SK-N-SH (cell line): ENCODE measurements around the gene UNC5CL. TPM values are rescaled to one million over a fixed set of nuclear protein-coding genes. Genes with fewer than 3 reads are reported as not detected.

ENCODE experiments used
- CTCF ChIA-PET: fragments of 300-600, 350-600 bp; formaldehyde crosslinking; extraction: SDS; loops from one replicate; lab custom pipeline; 2021; lab: Yijun Ruan, JAX
- POLR2A ChIA-PET: fragments of 350-600 bp; sonication (Branson Sonifier 250); formaldehyde crosslinking; extraction: SDS; loops from one replicate; lab custom pipeline; 2020; ENCODE audit warnings: antibody characterized with exemption, inconsistent platforms; lab: Yijun Ruan, JAX
- DNase-seq: peaks from one replicate; pipeline ENCODE4 v3.0.0; 2012
- H2AFZ ChIP-seq: fragments of 200-600 bp; sonication (generic); 2 replicates; pipeline ENCODE4 v1.8.1; 2016; ENCODE audit warnings: antibody characterized with exemption, mild to moderate bottlenecking, low read depth
- H3F3A ChIP-seq: fragments of 200-600 bp; sonication (generic); replicated peaks from 2 replicates; pipeline ENCODE3; 2016; ENCODE audit warnings: antibody characterized with exemption, mild to moderate bottlenecking; ENCODE audit not compliant: insufficient read depth
- H3K27ac ChIP-seq, 2 experiments: fragments of 200-500 bp in 1 of 2; fragments of 200-600 bp in 1 of 2; sonication (Bioruptor generic) in 1 of 2; sonication (generic), shearing (Covaris generic) in 1 of 2; 2 replicates each; pipeline versions ENCODE4 v1.5.1 to v1.6.1; 2014 to 2016; ENCODE audit warnings: low read depth in 2 of 2, inconsistent platforms in 1 of 2, low read length in 1 of 2, mild to moderate bottlenecking in 1 of 2, mixed read lengths in 1 of 2
- H3K27me3 ChIP-seq: fragments of 200-600 bp; sonication (generic), shearing (Covaris generic); 2 replicates; pipeline ENCODE4 v1.6.1; 2016; ENCODE audit warnings: mixed run types; ENCODE audit not compliant: insufficient read depth
- H3K36me3 ChIP-seq, 2 experiments: fragments of 200-500 bp in 1 of 2; fragments of 200-600 bp in 1 of 2; sonication (Bioruptor generic) in 1 of 2; sonication (generic) in 1 of 2; replicated peaks in 1 of 2; 2 replicates each; pipeline versions ENCODE3 to v1.5.1; 2014 to 2016; ENCODE audit warnings: low read length in 1 of 2, mild to moderate bottlenecking in 1 of 2; ENCODE audit not compliant: insufficient read depth in 2 of 2, control insufficient read depth in 1 of 2
- H3K4me1 ChIP-seq, 2 experiments: fragments of 200-500 bp in 1 of 2; fragments of 200-600 bp in 1 of 2; sonication (Bioruptor generic) in 1 of 2; sonication (generic), shearing (Covaris generic) in 1 of 2; 2 replicates each; pipeline versions ENCODE4 v1.5.1 to v1.6.1; 2014 to 2016; ENCODE audit warnings: low read depth in 1 of 2, low read length in 1 of 2, mixed run types in 1 of 2; ENCODE audit not compliant: insufficient read depth in 2 of 2, control insufficient read depth in 1 of 2
- H3K4me2 ChIP-seq: fragments of 200-600 bp; sonication (generic), shearing (Covaris generic); 2 replicates; pipeline ENCODE4 v1.6.1; 2017; ENCODE audit warnings: mixed run types
- H3K4me3 ChIP-seq, 2 experiments: fragments of 200-500 bp in 1 of 2; fragments of 200-600 bp in 1 of 2; sonication (Bioruptor generic) in 1 of 2; sonication (generic), shearing (Covaris generic) in 1 of 2; 2 replicates each; pipeline versions ENCODE4 v1.5.1 to v1.8.1; 2014 to 2016; ENCODE audit warnings: low read depth in 2 of 2, inconsistent platforms in 1 of 2, low read length in 1 of 2, mild to moderate bottlenecking in 1 of 2, mixed read lengths in 1 of 2, moderate library complexity in 1 of 2
- H3K79me2 ChIP-seq: fragments of 200-600 bp; sonication (generic); 2 replicates; pipeline ENCODE4 v1.8.1; 2017; ENCODE audit warnings: mild to moderate bottlenecking; ENCODE audit not compliant: insufficient read depth
- H3K9ac ChIP-seq: fragments of 200-600 bp; sonication (generic); 2 replicates; pipeline ENCODE4 v1.6.1; 2017; ENCODE audit warnings: mixed run types
- H3K9me2 ChIP-seq: fragments of 200-600 bp; sonication (generic); 2 replicates; pipeline ENCODE4 v1.6.1; 2017; ENCODE audit warnings: mixed run types
- H3K9me3 ChIP-seq: fragments of 200-600 bp; sonication (generic); 2 replicates; pipeline ENCODE4 v1.6.1; 2017; ENCODE audit warnings: mixed run types, mild to moderate bottlenecking, moderate library complexity
- H4K20me1 ChIP-seq: fragments of 200-600 bp; sonication (generic); 2 replicates; pipeline ENCODE4 v1.6.1; 2017; ENCODE audit warnings: mild to moderate bottlenecking, mixed run types; ENCODE audit not compliant: insufficient read depth
- CHD2 ChIP-seq: fragments of 150-350 bp; IDR thresholded peaks from 2 replicates; pipeline ENCODE4 v1.6.1; 2018; ENCODE audit warnings: low read length; ENCODE audit not compliant: partially characterized antibody
- EP300 ChIP-seq, 2 experiments: IDR thresholded peaks; 2 replicates each; pipeline versions ENCODE4 v1.4.0 to v1.6.1; 2012; ENCODE audit warnings: borderline replicate concordance in 1 of 2, low read depth in 1 of 2, low read length in 1 of 2
- EZH2phosphoT487 ChIP-seq: fragments of 200-600 bp; sonication (generic); IDR thresholded peaks from 2 replicates; pipeline ENCODE4 v1.6.1; 2017; ENCODE audit warnings: low read depth, mixed run types, mild to moderate bottlenecking, antibody characterized with exemption, moderate library complexity, borderline replicate concordance
- FOXJ3 ChIP-seq: sonication (generic); formaldehyde crosslinking; IDR thresholded peaks from 2 replicates; pipeline ENCODE4 v1.5.1; 2020; ENCODE audit warnings: mild to moderate bottlenecking, missing genetic modification reagents
- FOXM1 ChIP-seq: IDR thresholded peaks from 2 replicates; pipeline ENCODE4 v1.4.0; 2012; ENCODE audit warnings: low read depth, mild to moderate bottlenecking
- GATA2 ChIP-seq: sonication (generic); formaldehyde crosslinking; IDR thresholded peaks from 2 replicates; pipeline ENCODE4 v1.5.0; 2020; ENCODE audit warnings: mild to moderate bottlenecking, missing genetic modification reagents
- MEF2A ChIP-seq: IDR thresholded peaks from 2 replicates; pipeline ENCODE4 v1.4.0; 2012; ENCODE audit warnings: low read depth, borderline replicate concordance
- MXI1 ChIP-seq: IDR thresholded peaks from 2 replicates; pipeline ENCODE4 v1.6.1; 2012; ENCODE audit warnings: mild to moderate bottlenecking, low read depth, low read length, improper control_type of control experiment
- NFIC ChIP-seq: IDR thresholded peaks from 2 replicates; pipeline ENCODE4 v1.4.0; 2012; ENCODE audit warnings: borderline replicate concordance
- POLR2AphosphoS5 ChIP-seq: IDR thresholded peaks from 2 replicates; pipeline ENCODE4 v1.6.1; 2012; ENCODE audit warnings: low read depth, low read length
- RCOR1 ChIP-seq: fragments of 150-350 bp; IDR thresholded peaks from 2 replicates; pipeline ENCODE4 v1.6.1; 2017; ENCODE audit warnings: antibody characterized with exemption, low read length
- RXRA ChIP-seq: IDR thresholded peaks from 2 replicates; pipeline ENCODE4 v1.4.0; 2012; ENCODE audit warnings: low read depth, mild to moderate bottlenecking, borderline replicate concordance
- SMC3 ChIP-seq: IDR thresholded peaks from 2 replicates; pipeline ENCODE4 v1.6.1; 2012; ENCODE audit warnings: low read depth, low read length, improper control_type of control experiment
- TAF1 ChIP-seq: IDR thresholded peaks from 2 replicates; pipeline ENCODE4 v1.6.1; 2012; ENCODE audit warnings: low read depth, mild to moderate bottlenecking, low read length, moderate library complexity, borderline replicate concordance
- TCF12 ChIP-seq: IDR thresholded peaks from 2 replicates; pipeline ENCODE4 v1.4.0; 2012
- WGBS: methylation state at CpG from one replicate; pipeline ENCODE4 v1.1.6; 2017; ENCODE audit warnings: low lambda C conversion rate; 5-methylcytosine and 5-hydroxymethylcytosine counted together
- polyA plus RNA-seq, 3 experiments: library from polyadenylated mRNA; depleted of rRNA; stranded (reverse); fragments of >200 nt; gene quantifications; 2 replicates each; pipeline ENCODE4 v1.2.3, GENCODE V29; 2012
- TF ChIP-seq, protein P1 (sequence below): fragments of 150-350 bp; IDR thresholded peaks from 2 replicates; pipeline ENCODE4 v1.6.1; 2017; ENCODE audit warnings: antibody characterized with exemption, low read length, low read depth, borderline replicate concordance
- TF ChIP-seq, protein P2 (sequence below): fragments of 200-600 bp; sonication (generic); IDR thresholded peaks from 2 replicates; pipeline ENCODE4 v1.6.1; 2017; ENCODE audit warnings: antibody characterized with exemption, mild to moderate bottlenecking, moderate library complexity
- TF ChIP-seq, protein P3 (sequence below): fragments of 150-350 bp; IDR thresholded peaks from 2 replicates; pipeline ENCODE4 v1.6.1; 2016; ENCODE audit warnings: mild to moderate bottlenecking, low read depth, low read length
- TF ChIP-seq, protein P4 (sequence below): IDR thresholded peaks from 2 replicates; pipeline ENCODE4 v1.4.0; 2012; ENCODE audit warnings: low read depth, borderline replicate concordance
- TF ChIP-seq, protein P5 (sequence below): IDR thresholded peaks from 2 replicates; pipeline ENCODE4; 2012

The UNC5CL gene
- polyA plus RNA-seq, 1 of the 3 experiments (the other 2 are of a cell fraction), result 0.10 TPM

DNA sequence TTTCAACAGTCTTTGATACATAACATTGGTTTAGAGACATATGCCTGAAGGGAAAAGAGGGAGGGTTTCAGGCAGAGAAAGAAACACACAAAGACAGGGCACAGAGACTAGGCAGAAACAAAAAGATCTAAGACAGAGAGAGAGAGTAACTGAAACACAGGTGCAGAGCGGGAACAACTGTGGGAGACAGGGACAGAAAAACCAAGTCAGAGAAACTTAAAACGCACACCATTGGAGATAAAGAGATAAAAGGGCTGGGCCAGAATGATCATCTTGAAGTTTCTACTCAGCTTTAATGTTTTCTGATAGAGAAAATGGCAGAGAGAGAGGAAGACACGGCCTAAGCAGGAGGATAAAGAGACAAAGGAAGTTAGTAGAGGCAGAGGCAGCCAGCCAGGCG, 11.8 kb downstream of the UNC5CL start:
- 72% methylated on average over 4 of the region's 4 CpGs for WGBS
- no peaks in the 10 kb centered on the region for H3K79me2 ChIP-seq
- no peaks in the 10 kb centered on the region for H4K20me1 ChIP-seq
- no peak overlapping the region for H3K27ac ChIP-seq
- no peaks in the 10 kb centered on the region for H3K36me3 ChIP-seq
- H3K4me3 ChIP-seq, result no peak overlapping the region
- peaks cover 0 to 16% of the 10 kb centered on the region in 2 experiments; a peak in 2 of 4 replicates for H3K4me1 ChIP-seq
- POLR2A ChIA-PET, result no interaction called here
- CTCF ChIA-PET, result interaction anchor here (0.5 to 5.3 kb wide), 31 partner anchors 8 to 1657 kb away, joined by 3 to 50 read pairs (median 5); partner anchors contain the start of genes APOBEC2, TSPO2 and UNC5CL
- H2AFZ ChIP-seq, result peak overlapping the region; percentile 61; the same call in 1 of the 2 replicates
- no peaks in the 10 kb centered on the region for H3K9me3 ChIP-seq
- H3K9ac ChIP-seq, result no peak overlapping the region
- H3K9me2 ChIP-seq, result no peaks in the 10 kb centered on the region
- H3K27me3 ChIP-seq, result no peaks in the 10 kb centered on the region
- H3F3A ChIP-seq, result no peaks in the 10 kb centered on the region
- DNase-seq, result no peak
- H3K4me2 ChIP-seq, result no peak overlapping the region
- TF ChIP-seq, protein P1, sequence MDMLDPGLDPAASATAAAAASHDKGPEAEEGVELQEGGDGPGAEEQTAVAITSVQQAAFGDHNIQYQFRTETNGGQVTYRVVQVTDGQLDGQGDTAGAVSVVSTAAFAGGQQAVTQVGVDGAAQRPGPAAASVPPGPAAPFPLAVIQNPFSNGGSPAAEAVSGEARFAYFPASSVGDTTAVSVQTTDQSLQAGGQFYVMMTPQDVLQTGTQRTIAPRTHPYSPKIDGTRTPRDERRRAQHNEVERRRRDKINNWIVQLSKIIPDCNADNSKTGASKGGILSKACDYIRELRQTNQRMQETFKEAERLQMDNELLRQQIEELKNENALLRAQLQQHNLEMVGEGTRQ, result no peak
- TF ChIP-seq, protein P2, sequence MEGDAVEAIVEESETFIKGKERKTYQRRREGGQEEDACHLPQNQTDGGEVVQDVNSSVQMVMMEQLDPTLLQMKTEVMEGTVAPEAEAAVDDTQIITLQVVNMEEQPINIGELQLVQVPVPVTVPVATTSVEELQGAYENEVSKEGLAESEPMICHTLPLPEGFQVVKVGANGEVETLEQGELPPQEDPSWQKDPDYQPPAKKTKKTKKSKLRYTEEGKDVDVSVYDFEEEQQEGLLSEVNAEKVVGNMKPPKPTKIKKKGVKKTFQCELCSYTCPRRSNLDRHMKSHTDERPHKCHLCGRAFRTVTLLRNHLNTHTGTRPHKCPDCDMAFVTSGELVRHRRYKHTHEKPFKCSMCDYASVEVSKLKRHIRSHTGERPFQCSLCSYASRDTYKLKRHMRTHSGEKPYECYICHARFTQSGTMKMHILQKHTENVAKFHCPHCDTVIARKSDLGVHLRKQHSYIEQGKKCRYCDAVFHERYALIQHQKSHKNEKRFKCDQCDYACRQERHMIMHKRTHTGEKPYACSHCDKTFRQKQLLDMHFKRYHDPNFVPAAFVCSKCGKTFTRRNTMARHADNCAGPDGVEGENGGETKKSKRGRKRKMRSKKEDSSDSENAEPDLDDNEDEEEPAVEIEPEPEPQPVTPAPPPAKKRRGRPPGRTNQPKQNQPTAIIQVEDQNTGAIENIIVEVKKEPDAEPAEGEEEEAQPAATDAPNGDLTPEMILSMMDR, result no peak
- TF ChIP-seq TAF1, result no peak
- TF ChIP-seq POLR2AphosphoS5, result no peak
- TF ChIP-seq NFIC, result no peak
- TF ChIP-seq EZH2phosphoT487, result no peak
- no peak for TF ChIP-seq RCOR1
- TF ChIP-seq FOXM1, result no peak
- TF ChIP-seq, protein P3, sequence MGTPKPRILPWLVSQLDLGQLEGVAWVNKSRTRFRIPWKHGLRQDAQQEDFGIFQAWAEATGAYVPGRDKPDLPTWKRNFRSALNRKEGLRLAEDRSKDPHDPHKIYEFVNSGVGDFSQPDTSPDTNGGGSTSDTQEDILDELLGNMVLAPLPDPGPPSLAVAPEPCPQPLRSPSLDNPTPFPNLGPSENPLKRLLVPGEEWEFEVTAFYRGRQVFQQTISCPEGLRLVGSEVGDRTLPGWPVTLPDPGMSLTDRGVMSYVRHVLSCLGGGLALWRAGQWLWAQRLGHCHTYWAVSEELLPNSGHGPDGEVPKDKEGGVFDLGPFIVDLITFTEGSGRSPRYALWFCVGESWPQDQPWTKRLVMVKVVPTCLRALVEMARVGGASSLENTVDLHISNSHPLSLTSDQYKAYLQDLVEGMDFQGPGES, result no peak
- no peak for TF ChIP-seq MXI1
- no peak for TF ChIP-seq SMC3
- TF ChIP-seq MEF2A, result no peak
- TF ChIP-seq, protein P4, sequence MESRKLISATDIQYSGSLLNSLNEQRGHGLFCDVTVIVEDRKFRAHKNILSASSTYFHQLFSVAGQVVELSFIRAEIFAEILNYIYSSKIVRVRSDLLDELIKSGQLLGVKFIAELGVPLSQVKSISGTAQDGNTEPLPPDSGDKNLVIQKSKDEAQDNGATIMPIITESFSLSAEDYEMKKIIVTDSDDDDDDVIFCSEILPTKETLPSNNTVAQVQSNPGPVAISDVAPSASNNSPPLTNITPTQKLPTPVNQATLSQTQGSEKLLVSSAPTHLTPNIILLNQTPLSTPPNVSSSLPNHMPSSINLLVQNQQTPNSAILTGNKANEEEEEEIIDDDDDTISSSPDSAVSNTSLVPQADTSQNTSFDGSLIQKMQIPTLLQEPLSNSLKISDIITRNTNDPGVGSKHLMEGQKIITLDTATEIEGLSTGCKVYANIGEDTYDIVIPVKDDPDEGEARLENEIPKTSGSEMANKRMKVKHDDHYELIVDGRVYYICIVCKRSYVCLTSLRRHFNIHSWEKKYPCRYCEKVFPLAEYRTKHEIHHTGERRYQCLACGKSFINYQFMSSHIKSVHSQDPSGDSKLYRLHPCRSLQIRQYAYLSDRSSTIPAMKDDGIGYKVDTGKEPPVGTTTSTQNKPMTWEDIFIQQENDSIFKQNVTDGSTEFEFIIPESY, result no peak
- no peak for TF ChIP-seq TCF12
- no peak for TF ChIP-seq RXRA
- TF ChIP-seq GATA2 (CRISPR knock-in tag), result no peak
- no peak for TF ChIP-seq EP300 (IDR thresholded peaks at IDR 0.05; ENCODE audit: borderline replicate concordance in 1 of 2, low read depth in 1 of 2, low read length in 1 of 2)
- no peak for TF ChIP-seq CHD2
- TF ChIP-seq, protein P5, sequence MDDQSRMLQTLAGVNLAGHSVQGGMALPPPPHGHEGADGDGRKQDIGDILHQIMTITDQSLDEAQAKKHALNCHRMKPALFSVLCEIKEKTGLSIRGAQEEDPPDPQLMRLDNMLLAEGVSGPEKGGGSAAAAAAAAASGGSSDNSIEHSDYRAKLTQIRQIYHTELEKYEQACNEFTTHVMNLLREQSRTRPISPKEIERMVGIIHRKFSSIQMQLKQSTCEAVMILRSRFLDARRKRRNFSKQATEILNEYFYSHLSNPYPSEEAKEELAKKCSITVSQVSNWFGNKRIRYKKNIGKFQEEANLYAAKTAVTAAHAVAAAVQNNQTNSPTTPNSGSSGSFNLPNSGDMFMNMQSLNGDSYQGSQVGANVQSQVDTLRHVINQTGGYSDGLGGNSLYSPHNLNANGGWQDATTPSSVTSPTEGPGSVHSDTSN, result no peak
- no peak for TF ChIP-seq FOXJ3 (CRISPR knock-in tag)
